Inflammatory macrophage treated with lipopolysaccharide for 1 hour (primary cell): ENCODE data around the gene APOA5.
"Not testable (repeated sequence)": the region's sequence is repeated elsewhere in the genome, so short reads cannot be mapped to it uniquely, and the experiment has no call there.

Experiments
- DNase-seq, 2 donors: peaks; one replicate each; pipeline ENCODE4 v3.0.0-alpha.2; 2020 to 2022

Gene APOA5

DNA sequence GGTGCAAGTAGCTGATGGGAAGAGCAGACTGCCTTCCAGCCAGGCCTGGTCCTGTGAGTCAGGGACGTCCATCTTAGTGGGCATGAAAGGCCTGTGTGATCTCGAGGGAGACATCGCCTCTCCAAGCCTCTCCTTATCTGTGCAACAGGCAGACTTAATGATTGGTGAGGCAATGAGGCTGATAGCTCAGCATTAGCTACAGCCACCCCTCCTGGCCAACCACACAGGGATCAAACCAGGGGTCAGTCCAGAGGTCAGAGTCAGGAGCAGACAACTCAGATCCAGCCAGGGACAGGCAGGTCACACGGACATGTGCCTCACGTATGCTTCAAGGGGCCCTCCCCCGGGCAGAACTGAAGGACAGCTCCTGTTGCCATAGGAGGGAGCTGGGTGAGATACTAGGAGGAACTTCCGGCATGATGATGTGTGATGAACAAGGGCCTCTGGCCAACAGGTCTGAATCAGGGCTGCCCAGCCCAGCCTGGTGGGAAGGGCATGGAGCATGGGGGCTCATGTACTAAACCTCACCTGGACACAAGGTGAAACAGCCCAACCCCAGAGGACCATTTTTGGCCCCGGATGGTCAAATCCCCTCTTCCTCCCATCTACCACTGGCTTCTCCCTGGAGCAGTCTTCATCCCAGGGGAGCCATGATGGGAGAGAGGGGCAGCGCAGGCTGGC lies 35.2 kb upstream of the APOA5 start:
- DNase-seq: no peak

DNA sequence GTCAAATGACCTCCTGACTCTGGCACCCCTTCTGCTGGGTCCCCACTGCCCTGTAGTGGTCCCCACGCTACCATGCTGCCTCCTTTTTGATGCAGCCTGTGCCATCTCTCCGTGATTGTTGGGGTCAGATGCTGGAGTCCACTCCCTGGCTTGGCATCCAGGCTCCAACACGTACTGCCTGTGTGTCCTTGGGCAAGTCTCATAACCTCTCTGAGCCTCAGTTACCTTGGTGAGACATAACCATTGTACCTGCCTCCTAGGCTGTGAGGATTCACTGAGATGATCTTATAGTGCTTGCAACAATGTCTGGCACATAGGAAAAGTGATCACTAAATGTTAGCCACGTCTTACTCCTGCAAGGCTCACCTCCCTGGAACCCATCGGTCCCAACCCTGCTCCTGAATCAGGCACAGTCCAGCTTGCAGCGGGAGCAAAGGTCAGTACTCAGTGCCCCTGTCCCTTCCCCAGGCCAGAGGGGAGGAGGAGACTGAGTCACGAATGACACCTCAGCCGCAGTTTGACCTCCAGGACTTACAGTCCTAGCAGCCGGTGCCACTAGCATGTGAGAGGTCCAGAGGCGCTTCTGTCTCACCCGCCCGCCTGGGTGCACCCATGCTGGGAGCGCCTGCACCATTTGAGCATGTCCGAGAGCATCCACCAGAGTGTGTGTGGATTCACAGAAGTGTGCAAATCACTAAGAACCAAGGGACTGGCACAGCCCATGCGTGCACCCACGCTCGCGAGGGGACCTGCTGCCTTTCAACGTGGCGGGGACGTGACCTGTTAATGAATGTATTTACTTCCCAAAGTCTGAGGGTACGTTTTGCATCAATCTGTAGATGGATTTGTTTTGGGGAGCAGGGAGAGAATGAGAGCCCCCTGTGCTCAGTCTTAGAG lies 34.4 kb upstream of the APOA5 start:
- DNase-seq: no peak

DNA sequence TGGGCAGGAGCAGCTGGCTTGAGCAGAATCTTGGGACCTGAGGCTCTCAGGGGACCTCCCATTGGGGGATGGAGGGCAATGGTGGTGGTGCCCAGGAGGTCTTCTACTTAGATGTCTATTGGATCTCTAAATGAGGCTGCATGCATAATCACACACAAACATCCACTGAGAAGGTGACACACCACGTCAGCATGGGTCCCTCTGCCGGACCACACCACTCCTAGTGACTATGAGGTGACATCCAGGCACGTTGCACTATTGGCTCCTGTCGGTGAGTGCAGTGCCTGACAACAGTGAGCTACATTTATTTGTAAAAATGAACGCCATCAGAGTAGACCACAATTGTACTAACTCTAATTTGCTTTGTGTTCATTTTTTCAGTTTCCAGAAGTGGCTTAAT lies 33.8 kb upstream of the APOA5 start:
- no peak for DNase-seq

DNA sequence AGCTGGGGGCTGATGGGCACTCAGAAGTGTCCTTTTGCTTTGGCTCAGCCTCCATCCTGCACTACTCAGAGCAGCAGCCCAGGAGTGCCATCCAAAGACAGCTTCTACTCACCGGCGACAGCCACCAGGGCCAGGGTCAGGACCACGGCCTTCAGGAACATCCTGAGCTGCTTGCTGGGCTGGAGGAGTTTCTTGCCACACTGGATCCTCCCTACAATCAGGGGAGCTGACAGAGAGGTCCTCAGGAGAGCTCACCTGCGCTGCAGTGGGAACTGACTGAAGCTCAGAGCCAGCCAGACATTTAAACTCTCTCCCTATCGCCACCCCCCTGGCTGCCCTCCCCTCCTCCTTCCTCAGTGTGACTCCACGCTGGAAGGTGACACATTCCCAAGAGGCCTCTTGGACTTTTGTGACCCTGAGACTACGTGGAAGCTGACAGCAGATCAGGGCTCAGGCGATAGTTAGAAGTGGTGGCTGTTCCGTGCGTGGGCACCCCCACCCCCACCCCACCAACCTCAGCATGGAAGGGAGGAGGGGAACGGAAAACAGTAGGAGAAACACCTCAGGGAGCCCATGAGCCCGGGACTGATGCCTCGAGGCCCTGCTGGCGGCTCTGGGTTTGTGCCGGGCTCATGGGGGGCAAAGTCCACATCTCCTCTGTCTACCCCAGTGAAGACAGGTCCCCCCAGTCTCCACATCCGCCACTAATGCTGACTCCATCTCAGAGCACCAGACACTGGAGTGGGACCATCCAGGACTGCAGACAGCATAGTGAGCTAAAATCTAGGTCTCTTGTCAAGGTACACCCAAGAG lies 31.6 kb upstream of the APOA5 start, which contains the start of gene APOA4:
Gene APOA4, minus strand, starts transcription at position 274 of the 813 bp plus-strand sequence. Its CDS starts 113 bp downstream, at position 161.
- no peak for DNase-seq

DNA sequence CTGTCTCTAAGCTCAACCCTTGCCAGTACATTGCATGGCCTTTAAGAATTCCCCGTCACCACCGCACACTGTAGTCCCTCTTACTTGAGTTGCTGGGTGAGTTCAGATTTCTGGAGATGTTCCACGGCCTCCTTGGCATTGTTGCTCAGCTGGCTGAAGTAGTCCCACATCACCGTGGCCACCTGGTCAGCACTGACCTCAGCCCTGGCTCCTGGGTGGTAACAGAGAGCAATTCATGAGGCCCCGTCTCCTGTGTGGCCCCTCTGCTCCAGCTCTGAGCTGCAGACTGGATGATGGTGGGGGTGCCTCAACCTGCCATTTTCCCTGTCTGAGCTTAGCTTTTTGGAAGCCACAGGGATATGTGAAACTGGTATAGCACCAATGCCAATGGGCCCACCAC lies 30.9 kb upstream of the APOA5 start:
- no peak for DNase-seq

DNA sequence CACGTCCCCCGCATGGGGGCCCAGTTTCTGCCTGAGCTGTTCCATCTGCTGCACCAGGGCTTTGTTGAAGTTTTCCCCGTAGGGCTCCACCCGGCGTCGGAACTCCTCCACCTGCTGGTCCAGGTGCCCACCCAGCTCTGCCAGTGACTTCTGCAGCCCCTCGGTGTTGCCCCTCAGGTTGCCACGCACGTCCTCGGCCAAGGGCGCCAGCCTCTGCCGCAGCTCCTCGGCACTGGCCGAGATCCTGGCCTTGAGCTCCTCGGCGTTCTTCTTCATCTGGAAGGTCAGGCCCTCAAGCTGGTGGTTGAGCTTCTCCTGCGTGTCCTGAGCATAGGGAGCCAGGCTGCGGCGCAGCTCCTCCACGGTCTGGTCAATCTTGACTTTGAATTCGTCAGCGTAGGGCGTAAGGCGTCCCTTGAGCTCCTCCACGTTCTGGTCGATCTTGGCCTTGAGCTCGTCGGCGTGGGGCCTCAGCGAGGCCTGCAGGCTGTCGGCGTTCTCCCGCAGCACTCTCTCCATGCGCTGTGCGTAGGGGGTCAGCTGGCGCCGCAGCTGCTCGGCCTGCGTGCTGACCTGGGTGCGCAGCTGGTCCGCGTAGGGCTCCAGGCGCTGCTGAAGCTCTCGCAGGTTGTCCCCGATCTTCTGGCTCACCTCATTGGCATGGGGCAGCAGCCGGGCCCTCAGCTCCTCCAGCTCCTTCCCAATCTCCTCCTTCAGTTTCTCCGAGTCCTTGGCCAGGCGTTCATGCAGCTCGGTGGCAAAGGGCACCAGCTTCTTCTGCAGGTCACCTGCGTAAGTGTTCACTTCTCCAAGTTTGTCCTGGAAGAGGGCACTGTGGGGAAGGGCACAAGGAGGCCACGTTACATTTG lies 29.6 kb upstream of the APOA5 start:
- DNase-seq: no peak

DNA sequence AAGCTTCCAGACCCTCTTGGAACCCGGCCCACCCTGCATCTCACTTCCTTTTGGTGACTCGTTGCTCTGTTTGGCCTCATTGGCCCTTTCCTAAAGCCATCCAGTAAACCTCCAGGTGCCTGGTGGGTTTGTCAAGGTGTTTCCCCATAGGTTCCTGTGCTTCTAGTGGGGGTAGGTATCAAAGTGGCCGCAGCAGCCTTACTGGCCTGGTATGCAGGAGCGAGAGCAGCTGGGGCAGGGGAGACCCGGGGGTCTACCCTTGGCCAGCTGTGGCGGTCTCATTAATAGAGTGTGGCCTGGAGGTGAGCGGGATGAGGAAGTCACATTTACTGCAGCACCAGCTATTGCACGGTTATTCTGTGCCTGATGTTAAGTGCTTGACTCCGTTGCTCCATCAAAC lies 27.4 kb upstream of the APOA5 start:
- no peak for DNase-seq

DNA sequence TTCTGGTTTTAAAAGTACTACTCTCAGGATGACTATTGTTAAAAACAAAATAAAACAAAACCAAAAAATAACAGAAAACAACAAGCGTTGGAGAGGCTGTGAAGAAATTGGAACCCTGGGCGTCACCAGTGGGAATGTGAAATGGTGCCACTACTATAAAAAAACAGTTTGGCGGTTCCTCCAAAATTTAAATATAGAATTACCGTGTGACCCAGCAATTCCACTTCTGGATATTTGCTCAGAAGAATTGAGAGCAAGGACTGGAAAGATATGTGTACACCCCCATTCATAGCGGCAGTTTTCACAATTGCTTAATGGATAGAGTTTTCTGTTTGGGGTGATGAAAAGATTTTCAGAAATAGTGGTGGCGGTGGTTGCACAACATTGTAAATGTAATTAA lies 22.8 kb upstream of the APOA5 start:
- DNase-seq: no peak

DNA sequence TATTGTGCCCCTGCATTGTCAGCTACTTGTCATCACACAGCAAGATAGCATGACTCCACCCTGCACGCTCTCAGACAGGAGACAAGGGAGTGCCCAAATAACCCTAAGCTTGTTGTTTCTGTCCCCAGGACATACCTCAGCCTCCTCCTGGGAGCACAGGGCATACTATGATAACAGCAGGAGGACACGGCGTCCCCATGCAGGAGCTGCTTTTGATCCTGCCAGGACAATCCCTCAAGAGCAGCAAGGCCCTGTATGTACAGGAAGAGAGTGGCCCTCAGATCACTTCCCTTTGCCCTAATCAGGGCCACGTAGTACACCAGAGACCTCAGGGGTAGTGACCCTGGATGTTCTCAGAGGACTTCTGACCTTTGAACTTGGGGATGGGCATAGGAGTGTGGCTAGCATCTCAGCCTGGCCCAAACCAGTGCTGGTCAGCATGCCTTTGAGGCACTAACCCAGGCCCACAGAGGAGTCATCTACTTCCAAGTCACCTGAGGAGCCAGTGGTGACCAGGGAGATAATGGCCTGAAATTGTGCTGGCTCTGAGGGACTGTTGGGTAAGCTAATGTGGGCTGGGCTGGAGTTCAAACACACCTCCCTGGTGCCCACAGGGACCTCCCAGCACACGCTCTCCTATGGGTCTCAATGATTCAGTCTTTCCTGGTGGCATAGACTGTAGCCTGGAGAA lies 22.2 kb upstream of the APOA5 start:
- DNase-seq: no peak

DNA sequence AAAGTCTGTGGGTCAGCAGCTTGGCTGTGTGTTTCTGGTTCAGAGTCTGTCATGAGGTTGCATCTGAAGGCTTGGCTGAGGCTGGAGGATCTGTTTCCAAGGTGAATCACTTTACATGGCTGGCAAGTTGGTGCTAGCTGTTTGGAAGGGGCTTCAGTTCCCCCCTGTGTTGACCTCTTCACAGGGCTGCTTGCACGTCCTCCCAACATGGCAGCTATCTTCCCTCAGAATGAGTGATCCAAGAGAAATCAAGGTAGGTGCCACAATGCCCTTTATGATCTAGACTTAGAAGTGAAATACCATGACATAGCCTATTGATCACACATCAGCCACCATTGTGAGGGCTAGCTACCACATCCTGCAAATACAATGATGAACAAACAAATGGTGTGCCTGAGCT lies 21.5 kb upstream of the APOA5 start:
- DNase-seq: no peak

DNA sequence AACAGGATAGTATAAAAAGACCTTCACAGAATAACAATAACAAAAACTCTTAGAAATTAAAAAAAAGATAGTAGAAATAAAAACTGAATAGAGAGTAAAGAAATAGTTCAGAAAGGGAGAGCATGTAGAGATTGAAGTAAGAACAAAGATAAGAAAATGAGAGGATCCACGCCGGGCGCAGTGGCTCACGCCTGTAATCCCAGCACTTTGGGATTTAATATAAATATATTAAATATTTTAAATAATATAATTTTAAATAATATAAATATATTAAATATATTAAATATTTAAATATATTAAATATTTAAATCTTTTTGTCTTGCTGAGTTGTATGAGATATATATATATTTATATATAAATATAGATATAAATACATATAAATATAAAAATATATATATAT lies 20.4 kb upstream of the APOA5 start:
- no peak for DNase-seq

DNA sequence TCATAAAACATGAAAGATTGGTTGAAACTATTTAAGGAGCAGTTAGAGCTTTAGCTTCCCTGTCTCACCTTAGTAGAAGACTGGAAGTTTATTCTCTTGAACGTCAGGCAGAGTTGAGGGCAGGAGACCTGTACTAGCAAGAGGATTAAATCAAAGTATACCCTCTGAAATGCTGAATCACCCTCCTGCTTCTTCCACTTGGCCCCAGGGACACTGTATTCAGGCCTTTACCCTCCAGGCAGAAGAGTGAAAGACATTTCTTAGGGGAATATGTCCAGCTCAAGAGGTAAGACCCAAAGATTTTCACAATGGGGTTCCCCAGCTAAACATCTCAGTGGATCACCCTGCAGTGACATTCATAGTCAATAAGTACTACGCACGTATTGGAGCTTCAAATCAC lies 19.5 kb upstream of the APOA5 start:
- DNase-seq: no peak

DNA sequence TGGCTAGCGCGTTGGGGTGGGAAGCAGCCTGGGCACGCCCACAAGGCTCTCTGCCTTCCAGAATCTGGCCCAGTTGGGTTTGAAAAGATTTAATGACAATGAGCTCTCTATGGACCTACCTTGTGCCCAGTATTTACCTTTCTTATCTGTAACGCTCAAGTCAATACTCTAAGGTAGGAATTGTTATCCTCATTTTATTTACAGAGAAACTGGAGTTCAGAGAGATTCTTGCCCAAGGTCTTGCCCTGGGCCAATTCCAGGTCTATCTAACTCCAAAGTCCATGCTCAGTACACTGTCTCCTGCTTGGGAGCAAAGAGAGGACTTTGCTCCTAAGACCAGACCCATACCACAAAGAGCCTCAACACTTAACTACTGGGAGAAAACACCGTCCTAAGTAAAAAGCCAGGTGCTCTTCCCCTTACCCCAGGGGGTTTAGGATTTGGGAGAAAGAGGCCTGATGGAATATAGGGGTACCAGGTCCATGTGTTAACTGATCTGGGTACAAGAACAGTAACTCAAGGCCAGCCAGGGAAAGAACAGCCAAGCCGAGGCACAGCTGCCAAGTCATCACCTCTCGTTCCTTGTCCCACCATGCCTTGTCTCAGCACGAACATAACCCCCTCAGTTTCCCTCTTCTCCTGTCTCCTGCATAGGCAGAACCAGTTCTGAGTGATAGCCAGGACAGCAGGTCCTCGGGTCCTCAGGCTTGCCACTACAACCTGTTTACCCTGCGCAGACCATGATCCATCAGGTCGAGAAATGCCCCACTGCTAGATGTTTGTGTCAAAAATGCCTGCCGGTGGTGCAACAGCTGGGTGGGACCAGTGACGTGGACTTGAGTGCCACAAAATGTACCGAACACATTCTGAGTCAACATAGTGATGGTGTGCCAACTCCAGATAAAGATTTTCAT lies 16.8 kb upstream of the APOA5 start:
- no peak for DNase-seq

DNA sequence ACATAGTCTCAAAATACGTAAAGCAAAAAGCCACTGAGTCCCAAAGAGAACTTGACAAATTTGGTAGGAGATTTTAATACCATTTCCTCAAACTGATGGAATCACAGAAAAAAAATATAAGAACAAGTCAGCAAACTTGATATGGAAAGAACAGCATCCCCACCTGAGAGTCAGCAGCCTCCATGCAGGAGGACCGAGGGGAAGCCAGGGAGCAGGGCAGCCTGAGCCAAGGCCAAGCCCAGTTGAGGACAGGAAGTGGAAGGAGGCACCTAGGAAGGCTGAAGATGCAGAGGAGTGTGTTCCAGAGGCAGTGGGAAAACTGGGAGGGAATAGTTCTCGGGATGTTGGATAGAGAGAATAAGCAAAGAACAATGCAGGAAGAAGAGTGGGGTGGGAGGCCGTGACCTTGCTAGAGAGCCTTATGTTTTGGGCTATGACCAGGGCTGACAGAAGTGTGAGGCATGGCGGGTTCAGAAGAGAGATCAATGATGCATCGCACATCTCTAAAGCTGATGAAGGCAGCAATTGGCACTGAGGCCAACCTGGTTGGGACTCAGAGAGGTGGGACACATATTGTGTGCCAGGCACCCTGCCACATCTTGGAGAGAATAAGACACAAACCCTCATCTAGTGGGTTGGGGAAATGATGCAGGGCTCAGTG lies 16.1 kb upstream of the APOA5 start:
- DNase-seq: no peak

DNA sequence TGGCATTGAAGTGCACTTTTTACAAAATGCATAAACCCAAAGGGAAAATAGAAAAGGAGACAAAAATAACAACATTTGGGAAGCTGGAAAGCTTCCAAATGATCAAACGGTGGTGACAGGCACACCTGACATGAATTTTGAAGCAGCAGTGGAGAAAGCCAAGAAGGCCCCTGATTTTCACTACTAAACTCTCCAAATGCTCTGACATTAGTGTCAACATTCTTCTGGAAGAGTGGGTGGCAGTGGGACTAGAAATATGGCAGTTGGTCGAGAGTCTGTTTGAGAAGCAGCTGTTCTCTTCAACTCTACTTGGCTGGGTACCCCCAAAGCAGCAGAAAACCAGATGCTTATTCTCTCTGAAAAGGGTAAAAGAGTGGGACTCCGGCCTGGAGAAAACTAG lies 12.3 kb upstream of the APOA5 start:
- no peak for DNase-seq

DNA sequence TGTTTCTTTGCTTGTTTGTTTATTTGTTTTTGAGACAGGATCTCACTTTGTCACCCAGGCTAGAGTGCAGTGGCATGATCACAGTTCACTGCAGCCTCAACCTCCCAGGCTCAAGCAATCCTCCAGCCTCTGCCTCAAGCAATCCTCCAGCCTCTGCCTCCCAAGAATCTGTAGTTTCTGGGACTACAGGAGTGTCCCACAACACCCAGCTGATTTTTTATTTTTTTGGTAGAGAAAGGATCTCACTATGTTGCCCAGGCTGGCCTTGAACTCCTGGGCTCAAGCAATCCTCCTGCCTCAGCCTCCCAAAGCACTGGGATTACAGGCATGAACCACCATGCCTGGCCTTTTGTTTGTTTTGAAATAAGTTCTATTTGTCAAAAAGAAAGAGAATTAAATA lies 10.0 kb upstream of the APOA5 start:
- DNase-seq: not testable (repeated sequence)

DNA sequence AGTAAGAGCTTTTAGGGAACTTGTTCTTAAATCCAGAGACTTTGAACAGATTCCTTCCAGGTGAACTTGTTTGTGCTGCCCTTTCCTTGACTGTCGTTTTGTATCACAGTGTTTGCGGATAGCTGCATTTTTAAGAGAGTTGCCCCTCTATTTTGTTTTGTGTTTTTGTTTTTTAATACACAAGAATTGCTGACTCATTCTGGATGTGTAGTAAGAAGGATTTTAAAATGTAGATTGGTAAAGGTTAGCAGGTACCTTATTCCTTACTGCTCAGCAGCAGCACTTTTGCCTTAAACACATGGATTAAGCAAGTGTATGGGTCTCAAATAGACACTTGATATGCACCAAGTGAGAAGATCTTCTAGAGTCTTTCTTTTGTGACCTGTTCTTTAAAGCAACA lies 8.9 kb upstream of the APOA5 start:
- DNase-seq: no peak

DNA sequence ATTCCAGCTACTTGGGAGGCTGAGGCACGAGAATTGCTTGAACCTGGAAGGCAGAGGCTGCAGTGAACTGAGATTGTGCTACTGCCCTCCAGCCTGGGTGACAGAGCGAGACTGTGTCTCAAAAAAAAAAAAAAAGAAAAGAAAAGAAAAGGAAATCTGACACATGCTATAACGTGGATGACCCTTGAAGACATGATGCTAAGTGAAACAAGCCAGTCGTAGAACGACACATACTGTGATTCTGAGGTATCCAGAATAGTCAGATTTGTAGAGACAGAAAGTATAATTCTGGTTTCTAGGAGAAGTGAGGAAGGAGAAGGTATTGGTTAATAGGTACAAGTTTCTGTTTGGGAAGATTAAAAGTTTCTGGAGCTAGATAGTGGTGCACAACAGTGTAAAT lies 6.7 kb upstream of the APOA5 start:
- DNase-seq: no peak

DNA sequence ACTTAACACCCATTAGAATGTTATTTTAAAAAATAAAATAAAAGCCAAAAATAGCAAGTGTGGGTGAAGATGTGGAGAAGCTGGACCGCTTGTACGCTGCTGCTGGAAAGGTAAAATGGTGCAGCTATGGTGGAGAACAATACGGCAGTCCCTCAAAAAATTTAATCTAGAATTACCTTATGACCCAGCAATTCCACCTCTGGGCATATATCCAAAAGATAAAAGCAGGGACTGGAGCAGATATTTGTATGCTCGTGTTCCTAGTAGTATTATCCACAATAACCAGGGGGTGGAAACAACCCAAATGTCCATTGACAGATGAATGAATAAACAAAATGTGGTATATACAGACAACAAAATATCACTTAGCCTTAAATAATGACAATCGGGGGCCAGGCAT lies 6.1 kb upstream of the APOA5 start:
- no peak for DNase-seq

DNA sequence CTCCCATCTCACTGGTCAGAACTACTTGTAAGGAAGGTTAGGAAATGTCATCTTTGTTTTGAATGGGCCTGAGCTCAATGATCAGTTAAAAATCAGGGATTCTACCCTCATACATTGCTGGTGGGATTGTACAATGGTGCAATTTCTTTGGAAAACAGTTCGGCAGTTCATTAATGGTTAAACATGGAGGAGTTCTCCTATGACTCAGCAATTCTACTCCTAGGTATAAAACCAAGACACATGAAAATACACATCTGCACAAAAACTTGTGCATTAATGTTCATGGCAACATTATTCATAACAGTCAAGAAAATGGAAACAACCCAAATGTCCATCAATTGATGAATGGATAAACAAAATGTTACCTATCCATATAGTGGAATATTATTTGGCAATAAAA lies 4.9 kb upstream of the APOA5 start:
- no peak for DNase-seq
